Caco-2 (cell line): ENCODE results near the gene LRRC8E. TPM values are rescaled to one million over a fixed set of nuclear protein-coding genes. Genes with fewer than 3 reads are reported as not detected.

Experiments
- BruUV-seq: library from RNA; stranded (reverse); fragments of 400-500 nt; replicated peaks from 2 replicates; lab custom pipeline; 2021; lab: Mats Ljungman, UMichigan
- CTCF ChIA-PET: fragments of 300-600 bp; sonication (Branson Sonifier 250); formaldehyde crosslinking; loops from one replicate; lab custom pipeline; 2022; ENCODE audit warnings: antibody characterized with exemption; lab: Charles Lee
- POLR2A ChIA-PET: fragments of 300-600 bp; sonication (Branson Sonifier 250); formaldehyde crosslinking; loops from one replicate; lab custom pipeline; 2022; ENCODE audit warnings: antibody characterized with exemption; lab: Charles Lee
- DNase-seq, 2 experiments: peaks; one replicate each; pipeline versions ENCODE4 v3.0.0 to v3.0.0-alpha.2; 2020 to 2022
- H3K27me3 ChIP-seq: replicated peaks from 2 replicates; pipeline ENCODE4 v1.6.0; 2011; ENCODE audit warnings: low read length; ENCODE audit not compliant: control insufficient read depth, insufficient read depth
- H3K36me3 ChIP-seq: 2 replicates; pipeline ENCODE4 v1.5.1; 2011; ENCODE audit warnings: low read length; ENCODE audit not compliant: control insufficient read depth, insufficient read depth
- H3K4me1 ChIP-seq: fragments of 250-450 bp; sonication (Bioruptor Pico); 2 replicates; pipeline ENCODE4 v1.5.1; 2020; ENCODE audit warnings: mild to moderate bottlenecking
- H3K4me3 ChIP-seq: 2 replicates; pipeline ENCODE4 v1.5.1; 2011; ENCODE audit warnings: low read depth, mild to moderate bottlenecking, control low read depth, low read length
- H3K9me3 ChIP-seq: fragments of 250-450 bp; sonication (Bioruptor Pico); 2 replicates; pipeline ENCODE4 v1.5.1; 2020; ENCODE audit warnings: mild to moderate bottlenecking, moderate library complexity
- H3K27ac Mint-ChIP-seq: one replicate; pipeline ENCODE4 v1.8.0; 2022; ENCODE audit warnings: mixed read lengths; ENCODE audit not compliant: unreplicated experiment
- H3K27me3 Mint-ChIP-seq: one replicate; pipeline ENCODE4 v1.8.0; 2022; ENCODE audit warnings: mixed read lengths; ENCODE audit not compliant: insufficient read depth, unreplicated experiment
- H3K36me3 Mint-ChIP-seq: one replicate; pipeline ENCODE4 v1.8.0; 2022; ENCODE audit warnings: mild to moderate bottlenecking, mixed read lengths; ENCODE audit not compliant: insufficient read depth, unreplicated experiment
- H3K4me1 Mint-ChIP-seq: one replicate; pipeline ENCODE4 v1.8.0; 2022; ENCODE audit warnings: low read depth, mixed read lengths; ENCODE audit not compliant: unreplicated experiment
- H3K4me3 Mint-ChIP-seq: one replicate; pipeline ENCODE4 v1.8.0; 2022; ENCODE audit warnings: mild to moderate bottlenecking, moderate library complexity, mixed read lengths; ENCODE audit not compliant: unreplicated experiment
- H3K9me3 Mint-ChIP-seq: one replicate; pipeline ENCODE4 v1.8.0; 2022; ENCODE audit warnings: mixed read lengths; ENCODE audit not compliant: unreplicated experiment
- intact Hi-C: fragments of 100-400 bp; cut with micrococcal nuclease; formaldehyde crosslinking; loops from one replicate; pipeline ENCODE4 v1.10.0; 2022; ENCODE audit not compliant: unreplicated experiment
- total RNA-seq: library from RNA; stranded (reverse); gene quantifications from 2 replicates; pipeline ENCODE4 v1.2.3, GENCODE V29; 2022
- TF ChIP-seq, protein P1 (sequence below), 2 experiments: fragments of 200-600 bp in 1 of 2; IDR thresholded peaks; 1 replicate in 1 of 2; 2 replicates in 1 of 2; pipeline versions ENCODE4 v1.5.1 to v1.8.0; 2011 to 2022; ENCODE audit warnings: antibody characterized with exemption in 1 of 2, control low read depth in 1 of 2, inconsistent platforms in 1 of 2, low read depth in 1 of 2, low read length in 1 of 2, mild to moderate bottlenecking in 1 of 2, moderate library complexity in 1 of 2; ENCODE audit not compliant: insufficient read depth in 1 of 2, severe bottlenecking in 1 of 2, unreplicated experiment in 1 of 2

Gene LRRC8E
- total RNA-seq, 1 experiment from 2014 or later, result 6.7 TPM

DNA sequence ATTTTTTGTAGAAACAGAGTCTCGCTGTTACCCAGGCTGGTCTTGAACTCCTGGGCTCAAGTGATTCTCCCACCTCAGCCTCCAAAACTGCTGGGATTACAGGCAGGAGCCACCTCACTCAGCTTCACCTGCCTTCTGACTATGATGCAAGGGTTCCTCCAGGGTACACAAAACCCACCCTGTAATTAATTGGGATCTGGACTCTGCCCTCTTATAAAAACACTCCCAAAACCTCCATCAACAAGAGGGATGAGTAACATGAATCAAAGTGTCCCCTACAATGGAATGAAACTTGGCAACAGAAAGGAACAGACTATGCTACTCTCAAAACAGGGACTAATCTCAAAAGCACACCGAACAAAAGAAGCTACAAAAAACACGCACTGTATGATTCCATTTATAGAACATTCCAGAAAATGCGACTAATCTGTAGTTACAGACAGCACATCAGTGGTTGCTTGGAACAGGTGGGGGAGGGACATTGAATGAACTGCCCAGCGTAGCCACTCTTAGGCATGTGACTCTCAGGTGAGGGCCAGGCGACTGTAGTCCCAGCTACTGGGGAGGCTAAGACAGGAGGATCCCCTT is 11.0 kb upstream of the LRRC8E start:
- H3K4me3 ChIP-seq, result no peak overlapping the region
- H3K4me3 Mint-ChIP-seq, result no peak overlapping the region
- peaks cover under 1% of the 10 kb centered on the region for H3K36me3 Mint-ChIP-seq
- H3K9me3 ChIP-seq, result no peaks in the 10 kb centered on the region
- ChIA-PET CTCF (no interaction called here), POLR2A (no interaction called here)
- no peaks in the 10 kb centered on the region for H3K9me3 Mint-ChIP-seq
- intact Hi-C loops, result no loop called here
- no TSS peak for BruUV-seq
- H3K36me3 ChIP-seq, result no peaks in the 10 kb centered on the region
- TF ChIP-seq, protein P1, sequence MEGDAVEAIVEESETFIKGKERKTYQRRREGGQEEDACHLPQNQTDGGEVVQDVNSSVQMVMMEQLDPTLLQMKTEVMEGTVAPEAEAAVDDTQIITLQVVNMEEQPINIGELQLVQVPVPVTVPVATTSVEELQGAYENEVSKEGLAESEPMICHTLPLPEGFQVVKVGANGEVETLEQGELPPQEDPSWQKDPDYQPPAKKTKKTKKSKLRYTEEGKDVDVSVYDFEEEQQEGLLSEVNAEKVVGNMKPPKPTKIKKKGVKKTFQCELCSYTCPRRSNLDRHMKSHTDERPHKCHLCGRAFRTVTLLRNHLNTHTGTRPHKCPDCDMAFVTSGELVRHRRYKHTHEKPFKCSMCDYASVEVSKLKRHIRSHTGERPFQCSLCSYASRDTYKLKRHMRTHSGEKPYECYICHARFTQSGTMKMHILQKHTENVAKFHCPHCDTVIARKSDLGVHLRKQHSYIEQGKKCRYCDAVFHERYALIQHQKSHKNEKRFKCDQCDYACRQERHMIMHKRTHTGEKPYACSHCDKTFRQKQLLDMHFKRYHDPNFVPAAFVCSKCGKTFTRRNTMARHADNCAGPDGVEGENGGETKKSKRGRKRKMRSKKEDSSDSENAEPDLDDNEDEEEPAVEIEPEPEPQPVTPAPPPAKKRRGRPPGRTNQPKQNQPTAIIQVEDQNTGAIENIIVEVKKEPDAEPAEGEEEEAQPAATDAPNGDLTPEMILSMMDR (IDR thresholded peaks at IDR 0.05; ENCODE audit: insufficient read depth in 1 of 2, low read depth in 1 of 2, low read length in 1 of 2, severe bottlenecking in 1 of 2, unreplicated experiment in 1 of 2), result no peak
- H3K27me3 ChIP-seq, result no peaks in the 10 kb centered on the region
- peaks cover 4% of the 10 kb centered on the region; the same call in 1 of the 2 replicates for H3K4me1 ChIP-seq
- H3K27me3 Mint-ChIP-seq, result no peaks in the 10 kb centered on the region
- H3K4me1 Mint-ChIP-seq, result no peaks in the 10 kb centered on the region
- no peak overlapping the region for H3K27ac Mint-ChIP-seq
- DNase-seq, result no peak

DNA sequence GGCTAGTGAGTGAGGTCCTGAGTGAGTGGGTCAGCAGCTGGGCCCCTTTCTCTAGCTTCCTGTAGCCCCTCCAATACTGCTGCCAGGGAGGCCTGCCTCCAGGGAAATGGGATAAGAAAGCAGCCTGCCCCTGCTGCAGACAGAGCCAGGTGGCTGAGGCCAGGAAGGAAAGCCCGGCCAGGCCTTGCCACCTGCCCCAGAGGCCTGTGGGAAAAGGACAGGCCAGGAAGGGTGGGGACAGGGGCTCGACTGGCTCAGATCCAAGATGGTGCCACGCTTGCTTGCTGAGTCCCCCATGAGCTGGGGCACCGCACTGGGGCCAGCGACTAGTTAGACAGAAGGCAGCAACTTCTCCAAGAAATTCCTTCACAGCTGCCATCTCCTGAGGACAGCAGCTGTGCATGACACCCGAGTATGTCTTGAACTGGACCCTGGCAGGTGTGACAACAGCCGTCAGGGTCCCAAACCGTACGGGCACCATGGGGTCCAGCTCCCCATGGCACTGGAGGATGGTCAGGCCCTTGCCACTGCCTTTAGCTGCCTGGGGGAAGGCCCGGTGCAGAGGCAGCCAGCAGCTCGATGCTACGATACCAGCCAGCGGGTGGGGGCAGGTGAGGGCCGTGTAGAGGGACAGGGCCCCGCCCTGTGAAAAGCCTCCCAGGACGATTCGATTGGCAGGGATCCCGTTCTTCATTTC is 9.1 kb upstream of the LRRC8E start:
- POLR2A ChIA-PET, result interaction anchor here (0.5 kb wide), 1 partner anchor 183 kb away, joined by 3 read pairs; no protein-coding TSS in a partner anchor
- CTCF ChIA-PET, result interaction anchor here (1.2 kb wide), 1 partner anchor 10 kb away, joined by 5 read pairs; no protein-coding TSS in a partner anchor
- H3K36me3 ChIP-seq, result no peaks in the 10 kb centered on the region
- no TSS peak for BruUV-seq
- peaks cover 4% of the 10 kb centered on the region; the same call in 1 of the 2 replicates for H3K4me1 ChIP-seq
- H3K36me3 Mint-ChIP-seq, result no peaks in the 10 kb centered on the region
- no peaks in the 10 kb centered on the region for H3K27me3 ChIP-seq
- DNase-seq, result no peak
- H3K27me3 Mint-ChIP-seq, result no peaks in the 10 kb centered on the region
- H3K4me1 Mint-ChIP-seq, result no peaks in the 10 kb centered on the region
- peak overlapping the region; percentile 64 for H3K27ac Mint-ChIP-seq
- no peaks in the 10 kb centered on the region for H3K9me3 ChIP-seq
- no peak overlapping the region for H3K4me3 Mint-ChIP-seq
- TF ChIP-seq, protein P1 (IDR thresholded peaks at IDR 0.05; ENCODE audit: insufficient read depth in 1 of 2, low read depth in 1 of 2, low read length in 1 of 2, severe bottlenecking in 1 of 2, unreplicated experiment in 1 of 2), result no peak
- no peaks in the 10 kb centered on the region for H3K9me3 Mint-ChIP-seq
- intact Hi-C loops, result no loop called here
- no peak overlapping the region for H3K4me3 ChIP-seq

DNA sequence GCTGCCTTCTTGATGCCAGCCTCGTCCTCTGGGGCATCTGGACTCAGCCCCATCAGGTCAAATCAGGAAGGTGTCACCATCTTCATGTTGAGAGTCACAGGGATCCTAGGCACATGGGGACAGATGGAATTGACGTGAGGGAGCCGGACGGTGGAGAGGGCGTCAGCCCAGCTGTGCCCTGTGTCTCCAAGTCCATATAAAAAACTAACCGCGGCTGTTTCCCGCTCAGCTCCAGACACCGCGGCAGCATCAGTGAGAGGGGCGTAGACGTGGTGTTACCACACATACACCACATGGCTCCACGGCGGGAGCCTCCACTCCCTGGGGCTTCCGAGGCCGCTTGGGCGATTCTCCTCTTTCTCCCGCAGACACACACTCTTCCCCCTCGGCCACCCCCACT is 8.5 kb upstream of the LRRC8E start:
- Histone ChIP-seq H3K4me1 (peaks cover under 1% of the 10 kb centered on the region; the same call in 1 of the 2 replicates), H3K9me3 (no peaks in the 10 kb centered on the region), H3K36me3 (no peaks in the 10 kb centered on the region), H3K27me3 (no peaks in the 10 kb centered on the region), H3K4me3 (no peak overlapping the region)
- H3K27ac Mint-ChIP-seq, result no peak overlapping the region
- BruUV-seq, result no TSS peak
- H3K36me3 Mint-ChIP-seq, result no peaks in the 10 kb centered on the region
- TF ChIP-seq, protein P1 (IDR thresholded peaks at IDR 0.05; ENCODE audit: insufficient read depth in 1 of 2, low read depth in 1 of 2, low read length in 1 of 2, severe bottlenecking in 1 of 2, unreplicated experiment in 1 of 2), result no peak
- no peaks in the 10 kb centered on the region for H3K4me1 Mint-ChIP-seq
- H3K27me3 Mint-ChIP-seq, result no peaks in the 10 kb centered on the region
- H3K4me3 Mint-ChIP-seq, result no peak overlapping the region
- intact Hi-C loops, result no loop called here
- ChIA-PET POLR2A (interaction anchor here (0.5 kb wide), 1 partner anchor 182 kb away, joined by 3 read pairs; no protein-coding TSS in a partner anchor), CTCF (interaction anchor here (1.2 kb wide), 1 partner anchor 10 kb away, joined by 5 read pairs; no protein-coding TSS in a partner anchor)
- H3K9me3 Mint-ChIP-seq, result no peaks in the 10 kb centered on the region
- DNase-seq, result no peak
